GM10266 (cell line): ENCODE data around the gene CREG2.

ENCODE experiments used
- DNase-seq: peaks from one replicate; pipeline ENCODE4 v3.0.0; 2012; ENCODE audit errors: extremely low spot score
- CTCF ChIP-seq: IDR thresholded peaks from 2 replicates; pipeline ENCODE4 v1.5.1; 2012; ENCODE audit warnings: mild to moderate bottlenecking, low read depth; ENCODE audit not compliant: control insufficient read depth, insufficient read depth; ENCODE audit errors: missing control alignments

CREG2 gene

GRCh38 chr2:101418460-101419095 lies 31.3 kb upstream of the CREG2 start:
- DNase-seq: no peak
- TF ChIP-seq CTCF: no peak

- no peak for TF ChIP-seq CTCF
- no peak for DNase-seq
These were observed 29.3 kb upstream of the CREG2 start for GRCh38 chr2:101416609-101417008.

- DNase-seq: no peak
- TF ChIP-seq CTCF: no peak
These were observed 28.6 kb upstream of the CREG2 start for GRCh38 chr2:101415884-101416283.

- no peak for DNase-seq
- TF ChIP-seq CTCF: no peak
These were observed 27.9 kb upstream of the CREG2 start for GRCh38 chr2:101415220-101415619.

- no peak for DNase-seq
- no peak for TF ChIP-seq CTCF
These were observed 24.9 kb upstream of the CREG2 start for GRCh38 chr2:101412092-101412694.

- no peak for DNase-seq
These were observed 23.4 kb upstream of the CREG2 start for GRCh38 chr2:101410746-101411145.

More at GRCh38 chr2:101410746-101411145, 23.4 kb upstream of the CREG2 start:
- no peak for TF ChIP-seq CTCF
